Astrocyte (in vitro differentiated cells and primary cell): Measurements from ENCODE around the gene SMYD4.

ENCODE experiments used
- CTCF ChIP-seq: IDR thresholded peaks from 2 replicates; pipeline ENCODE4 v1.5.1; 2011; ENCODE audit warnings: low read depth, mild to moderate bottlenecking, inconsistent platforms, low read length, moderate library complexity; ENCODE audit not compliant: insufficient read depth
- EZH2 ChIP-seq: IDR thresholded peaks from 2 replicates; pipeline ENCODE4 v1.6.1; 2012; ENCODE audit warnings: mild to moderate bottlenecking, low read length, inconsistent platforms; ENCODE audit not compliant: insufficient read depth

DNA sequence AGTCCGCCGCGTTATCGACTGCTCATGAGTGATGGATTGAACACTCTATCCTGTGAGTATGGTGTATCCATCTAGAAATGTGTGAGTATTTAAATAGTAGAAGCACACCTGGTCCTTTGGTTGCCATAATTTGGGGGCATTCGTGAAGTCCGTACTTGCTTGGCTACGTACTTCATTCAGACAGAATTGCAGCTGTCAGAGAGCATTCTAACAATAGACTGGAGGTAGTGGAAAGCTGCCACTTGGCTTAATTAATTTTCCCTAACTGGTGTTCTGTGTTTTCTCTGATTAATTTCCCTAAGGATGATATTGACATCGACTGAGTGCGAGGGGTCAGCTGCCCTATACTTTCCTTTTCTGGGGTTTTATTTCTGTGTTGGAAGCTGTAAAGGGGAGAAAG lies 14.2 kb upstream of the SMYD4 start:
- TF ChIP-seq CTCF (no peak), EZH2 (no peak)
